ENCODE results near the gene ZMYM3.
"Not testable (repeated sequence)": the region's sequence is repeated elsewhere in the genome, so short reads cannot be mapped to it uniquely, and the experiment has no call there.

GRCh38 chrX:71281300-71281699 lies 27.4 kb upstream of the ZMYM3 start:
- TF ChIP-seq EZH2 (IDR thresholded peaks at IDR 0.05); EZH2phosphoT487 (IDR thresholded peaks at IDR 0.05; ENCODE audit: borderline replicate concordance); ATF3 (IDR thresholded peaks at IDR 0.05): not testable (repeated sequence)

Measured in HCT116 (cell line).